Adrenal gland (tissue), 12 donors: ENCODE data around the gene PNLDC1. TPM values are rescaled to one million over a fixed set of nuclear protein-coding genes. Genes with fewer than 3 reads are reported as not detected.

Experiments used
- DNase-seq, 7 donors: peaks; one replicate each; pipeline ENCODE4 v3.0.0-alpha.2; 2019 to 2020
- H3K27ac ChIP-seq, 5 donors: fragments of 200-600 bp; sonication (generic) in 4 of 5; 1 replicate in 3 of 5; 2 replicates in 2 of 5; pipeline versions ENCODE4 v1.5.1 to v1.8.0; 2016 to 2020; ENCODE audit warnings: mild to moderate bottlenecking in 1 of 5
- H3K27me3 ChIP-seq: fragments of 200-600 bp; 2 replicates; pipeline ENCODE4 v1.8.0; 2021
- H3K36me3 ChIP-seq, 2 donors: fragments of 200-600 bp; replicated peaks in 1 of 2; 1 replicate in 1 of 2; 2 replicates in 1 of 2; pipeline versions ENCODE4 v1.5.1 to v1.8.0; 2018 to 2022
- H3K4me1 ChIP-seq, 2 donors: fragments of 200-600 bp; replicated peaks in 1 of 2; 1 replicate in 1 of 2; 2 replicates in 1 of 2; pipeline versions ENCODE4 v1.5.1 to v1.8.0; 2018 to 2021
- H3K4me3 ChIP-seq, 4 donors: fragments of 200-600 bp; sonication (generic) in 3 of 4; one replicate each; pipeline ENCODE4 v1.5.1; 2016 to 2018
- H3K9me3 ChIP-seq, 3 donors: fragments of 200-600 bp; sonication (generic) in 1 of 3; replicated peaks in 1 of 3; 1 replicate in 2 of 3; 2 replicates in 1 of 3; pipeline versions ENCODE4 v1.5.1 to v1.8.0; 2016 to 2021
- CTCF ChIP-seq, 6 experiments: fragments of 450-650 bp in 4 of 6; fragments of 200-600 bp in 2 of 6; sonication (generic) in 1 of 6; IDR thresholded peaks; 1 replicate in 5 of 6; 2 replicates in 1 of 6; pipeline versions ENCODE4 v1.5.1 to v1.8.0; 2016 to 2021; ENCODE audit warnings: antibody characterized with exemption in 6 of 6, mild to moderate bottlenecking in 2 of 6, moderate library complexity in 1 of 6
- POLR2A ChIP-seq, 2 donors: fragments of 450-650 bp; IDR thresholded peaks; one replicate each; pipeline ENCODE4 v1.6.1; 2017; ENCODE audit warnings: antibody characterized with exemption in 2 of 2, mild to moderate bottlenecking in 2 of 2, moderate library complexity in 1 of 2
- WGBS, 4 donors: extraction: QIAGEN DNeasy Blood & Tissue Kit in 2 of 4; methylation state at CpG; one replicate each; pipeline versions ENCODE4 v1.1.5 to v1.1.7; 2013 to 2017; 5-methylcytosine and 5-hydroxymethylcytosine counted together
- intact Hi-C, 2 donors: fragments of 100-400 bp; cut with DNase I; formaldehyde crosslinking; loops; one replicate each; pipeline versions ENCODE4 v1.14.1 to v1.15.0; 2022 to 2023
- polyA plus RNA-seq, 3 donors: library from polyadenylated mRNA; stranded (reverse); fragments of 200-250 nt in 2 of 3; fragments of 350-450 nt in 1 of 3; fragmentation: Illumina TruSeq in 1 of 3; extraction: RNeasy Lipid Tissue Mini Kit (QIAGEN cat#74804) in 1 of 3; gene quantifications; one replicate each; pipeline ENCODE4 v1.2.3, GENCODE V29; 2013 to 2014
- total RNA-seq, 9 donors: library from RNA; depleted of rRNA in 4 of 9; stranded (reverse); fragments of >200 nt in 4 of 9; fragments of 120-200 nt in 1 of 9; fragmentation: NEBNext Ultra II Directional in 1 of 9; extraction: Animal tissue kit (Norgen Biotek cat#: 25700) in 1 of 9; gene quantifications; one replicate each; pipeline versions ENCODE4 v1.1.0 to v1.2.4, GENCODE V29; 2013 to 2023
- donor health status: healthy with polysubstance abuse.
- donor health status: Bipolar disorder and iron deficiency.
- donor health status: DM: yes; HTN: yes; CAD: no.
- donor health status: DM: no; HTN: no; CAD: no.
- donor health status: DM: no; HTN: no; CAD: no.
- donor health status: DM: yes; HTN: yes; CAD: no.

The PNLDC1 gene
- total and polyA plus RNA-seq, 12 donors: 0.07 to 2.9 (median 0.39) TPM; not detected in 7

- no peak for TF ChIP-seq POLR2A (IDR thresholded peaks at IDR 0.05)
- no peak for TF ChIP-seq CTCF (IDR thresholded peaks at IDR 0.05)
- intact Hi-C loops: loop anchor here in 1 of 2 donors (10.0 kb wide), 1 partner anchor 68 kb away; the partner anchor contains the start of gene SOD2
- 11 to 78% (median 28%) methylated on average over 2 to 16 of the region's 16 CpGs for WGBS, 4 donors
- no peaks in the 10 kb centered on the region for H3K9me3 ChIP-seq
- H3K4me1 ChIP-seq: peaks cover 6 to 24% of the 10 kb centered on the region in 2 donors
- peak overlapping the region in 3 of 4 donors; percentile 30 to 91 (median 87) for H3K4me3 ChIP-seq
- H3K36me3 ChIP-seq: peaks cover 0 to 25% of the 10 kb centered on the region in 2 donors
- no peaks in the 10 kb centered on the region for H3K27me3 ChIP-seq
- H3K27ac ChIP-seq: peak overlapping the region; percentile 99 to 100 (median 99)
- DNase-seq: peak in 5 of 7 donors; percentile 35 to 65 (median 49)
Measured at GRCh38 chr6:159762681-159763293, 37.3 kb upstream of the PNLDC1 start.

GRCh38 chr6:159766906-159767305 lies 33.2 kb upstream of the PNLDC1 start:
- peaks cover 0 to 33% of the 10 kb centered on the region in 2 donors for H3K36me3 ChIP-seq
- H3K27ac ChIP-seq: no peak overlapping the region
- intact Hi-C loops: loop anchor here in 1 of 2 donors (10.0 kb wide), 1 partner anchor 72 kb away; the partner anchor contains the start of gene SOD2

GRCh38 chr6:159769470-159769869 lies 30.6 kb upstream of the PNLDC1 start:
- H3K27me3 ChIP-seq: no peaks in the 10 kb centered on the region
- peaks cover 0 to 3% of the 10 kb centered on the region in 2 donors for H3K4me1 ChIP-seq
- H3K4me3 ChIP-seq: no peak overlapping the region
- intact Hi-C loops: loop anchor here in 1 of 2 donors (10.0 kb wide), 1 partner anchor 75 kb away; the partner anchor contains the start of gene SOD2
- TF ChIP-seq CTCF (IDR thresholded peaks at IDR 0.05) (no peak), POLR2A (IDR thresholded peaks at IDR 0.05) (no peak)
- H3K27ac ChIP-seq: no peak overlapping the region
- peaks cover 0 to 31% of the 10 kb centered on the region in 2 donors for H3K36me3 ChIP-seq
- H3K9me3 ChIP-seq: no peaks in the 10 kb centered on the region
- DNase-seq: no peak

More at GRCh38 chr6:159766906-159767305, 33.2 kb upstream of the PNLDC1 start:
- no peak overlapping the region for H3K4me3 ChIP-seq
- no peaks in the 10 kb centered on the region for H3K9me3 ChIP-seq
- DNase-seq: no peak
- no peaks in the 10 kb centered on the region for H3K27me3 ChIP-seq
- peaks cover 0 to 13% of the 10 kb centered on the region in 2 donors for H3K4me1 ChIP-seq
- TF ChIP-seq POLR2A (IDR thresholded peaks at IDR 0.05) (no peak), CTCF (IDR thresholded peaks at IDR 0.05) (no peak)

- no peaks in the 10 kb centered on the region for H3K4me1 ChIP-seq
- intact Hi-C loops: no loop called here
- WGBS, 4 donors: 0 to 57% (median 29%) methylated on average over 1 of the region's 1 CpG
- DNase-seq: no peak
- no peak for TF ChIP-seq POLR2A (IDR thresholded peaks at IDR 0.05)
- TF ChIP-seq CTCF (IDR thresholded peaks at IDR 0.05): no peak
- H3K27ac ChIP-seq: no peak overlapping the region
- H3K4me3 ChIP-seq: no peak overlapping the region
- H3K9me3 ChIP-seq: no peaks in the 10 kb centered on the region
- H3K36me3 ChIP-seq: peaks cover 0 to 29% of the 10 kb centered on the region in 2 donors
- no peaks in the 10 kb centered on the region for H3K27me3 ChIP-seq
Measured at GRCh38 chr6:159772196-159772595, 27.9 kb upstream of the PNLDC1 start.
